Mesenchymal stem cell (in vitro differentiated cells and primary cell): Measurements from ENCODE around the gene ARRB1.

ENCODE experiments used
- DNase-seq: peaks from one replicate; pipeline ENCODE4 v3.0.0-alpha.2; 2013
- H2AFZ ChIP-seq: one replicate; pipeline ENCODE4 v1.6.1; 2013; ENCODE audit warnings: low read depth, mild to moderate bottlenecking, control low read depth, inconsistent platforms, low read length, moderate library complexity
- H2AK5ac ChIP-seq: 2 replicates; pipeline ENCODE4 v1.6.1; 2013; ENCODE audit warnings: low read length, moderate library complexity, mild to moderate bottlenecking, inconsistent platforms; ENCODE audit not compliant: severe bottlenecking
- H2BK120ac ChIP-seq: one replicate; pipeline ENCODE4 v1.6.1; 2013; ENCODE audit warnings: low read depth, mild to moderate bottlenecking, inconsistent platforms, low read length, moderate library complexity
- H2BK12ac ChIP-seq, 2 experiments: one replicate each; pipeline ENCODE4 v1.6.1; 2013; ENCODE audit warnings: inconsistent platforms in 2 of 2, low read length in 2 of 2, mild to moderate bottlenecking in 2 of 2, moderate library complexity in 2 of 2, control low read depth in 1 of 2
- H2BK15ac ChIP-seq: one replicate; pipeline ENCODE4 v1.6.1; 2013; ENCODE audit warnings: mild to moderate bottlenecking, low read depth, inconsistent platforms; ENCODE audit not compliant: poor library complexity, severe bottlenecking
- H2BK5ac ChIP-seq: 2 replicates; pipeline ENCODE4 v1.6.1; 2013; ENCODE audit warnings: low read depth, mild to moderate bottlenecking, low read length, control low read depth, inconsistent platforms; ENCODE audit not compliant: poor library complexity, severe bottlenecking
- H3K14ac ChIP-seq, 2 experiments: one replicate each; pipeline ENCODE4 v1.6.1; 2013; ENCODE audit warnings: inconsistent platforms in 2 of 2, low read length in 2 of 2, control low read depth in 1 of 2, mild to moderate bottlenecking in 1 of 2, moderate library complexity in 1 of 2
- H3K18ac ChIP-seq, 2 experiments: one replicate each; pipeline ENCODE4 v1.6.1; 2013; ENCODE audit warnings: inconsistent platforms in 2 of 2, low read length in 2 of 2, control low read depth in 1 of 2, low read depth in 1 of 2, mild to moderate bottlenecking in 1 of 2
- H3K23ac ChIP-seq, 2 experiments: one replicate each; pipeline ENCODE4 v1.6.1; 2013; ENCODE audit warnings: inconsistent platforms in 2 of 2, low read length in 2 of 2, mild to moderate bottlenecking in 2 of 2, moderate library complexity in 2 of 2, control low read depth in 1 of 2
- H3K27ac ChIP-seq: 2 replicates; pipeline ENCODE4 v1.5.1; 2013; ENCODE audit warnings: mild to moderate bottlenecking, moderate library complexity, low read length, control low read depth, inconsistent platforms; ENCODE audit not compliant: poor library complexity, severe bottlenecking
- H3K27me3 ChIP-seq, 2 experiments: 2 replicates each; pipeline versions ENCODE4 v1.6.1 to v1.7.0; 2013; ENCODE audit warnings: low read length in 2 of 2, mild to moderate bottlenecking in 2 of 2, moderate library complexity in 2 of 2, control low read depth in 1 of 2, inconsistent platforms in 1 of 2; ENCODE audit not compliant: control insufficient read depth in 1 of 2, insufficient read depth in 1 of 2
- H3K36me3 ChIP-seq, 2 experiments: 2 replicates each; pipeline versions ENCODE4 v1.6.1 to v1.7.0; 2013; ENCODE audit warnings: low read length in 2 of 2, control low read depth in 1 of 2, inconsistent platforms in 1 of 2, low read depth in 1 of 2, mild to moderate bottlenecking in 1 of 2; ENCODE audit not compliant: insufficient read depth in 2 of 2, control insufficient read depth in 1 of 2
- H3K4ac ChIP-seq, 2 experiments: one replicate each; pipeline ENCODE4 v1.6.1; 2013; ENCODE audit warnings: inconsistent platforms in 2 of 2, low read length in 2 of 2, mild to moderate bottlenecking in 2 of 2, moderate library complexity in 2 of 2, control low read depth in 1 of 2, low read depth in 1 of 2
- H3K4me1 ChIP-seq: 2 replicates; pipeline ENCODE4 v1.6.1; 2013; ENCODE audit warnings: low read depth, low read length, control low read depth; ENCODE audit not compliant: control insufficient read depth, insufficient read depth
- H3K4me2 ChIP-seq: 2 replicates; pipeline ENCODE4 v1.6.1; 2013; ENCODE audit warnings: low read length, mild to moderate bottlenecking, inconsistent platforms; ENCODE audit not compliant: poor library complexity, severe bottlenecking
- H3K4me3 ChIP-seq, 2 experiments: 2 replicates each; pipeline versions ENCODE4 v1.5.1 to v1.7.0; 2013; ENCODE audit warnings: low read length in 2 of 2, mild to moderate bottlenecking in 2 of 2, control low read depth in 1 of 2, low read depth in 1 of 2; ENCODE audit not compliant: insufficient read depth in 1 of 2
- H3K79me1 ChIP-seq: replicated peaks from 2 replicates; pipeline ENCODE4 v1.6.1; 2013; ENCODE audit warnings: mild to moderate bottlenecking, control low read depth, low read length, inconsistent platforms; ENCODE audit not compliant: poor library complexity, severe bottlenecking
- H3K9ac ChIP-seq: 2 replicates; pipeline ENCODE4 v1.7.0; 2013; ENCODE audit warnings: mild to moderate bottlenecking, low read length, moderate library complexity
- H3K9me3 ChIP-seq: 2 replicates; pipeline ENCODE4 v1.7.0; 2013; ENCODE audit warnings: mild to moderate bottlenecking, low read length; ENCODE audit not compliant: control insufficient read depth
- H4K8ac ChIP-seq: one replicate; pipeline ENCODE4 v1.6.1; 2013; ENCODE audit warnings: inconsistent platforms, mild to moderate bottlenecking, low read length, moderate library complexity
- H4K91ac ChIP-seq: one replicate; pipeline ENCODE4 v1.6.1; 2013; ENCODE audit warnings: mild to moderate bottlenecking, low read length, inconsistent platforms
- WGBS: methylation state at CpG from one replicate; pipeline ENCODE4 v1.1.7; 2013; ENCODE audit warnings: mixed read lengths; 5-methylcytosine and 5-hydroxymethylcytosine counted together

Gene ARRB1

DNA sequence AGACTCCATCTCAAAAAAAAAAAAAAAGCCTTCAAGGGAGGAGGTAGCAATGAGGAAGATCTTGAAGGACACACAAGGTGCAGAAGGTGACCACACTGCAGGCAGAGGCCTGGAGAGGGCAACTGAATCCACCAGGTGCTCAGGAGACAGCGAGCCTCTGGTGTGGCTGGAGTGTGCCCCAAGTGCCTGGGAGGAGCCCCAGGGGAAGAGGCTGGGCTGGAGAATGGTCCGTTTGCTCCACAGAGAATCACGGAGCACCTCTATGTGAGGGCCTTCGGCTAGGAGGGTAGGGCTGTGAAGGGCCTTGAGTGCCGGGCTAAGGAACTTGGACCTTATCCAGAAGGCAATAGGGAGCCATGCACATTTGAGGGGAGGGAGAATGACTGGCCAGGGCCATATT, 50.3 kb downstream of the ARRB1 start:
- no peaks in the 10 kb centered on the region for H3K9me3 ChIP-seq
- H2BK5ac ChIP-seq, result no peak overlapping the region
- H3K4me3 ChIP-seq, result no peak overlapping the region
- peaks cover 11% of the 10 kb centered on the region for H3K4me1 ChIP-seq
- H2BK120ac ChIP-seq, result no peak overlapping the region
- WGBS, result 95% methylated on average over 5 of the region's 5 CpGs
- H3K36me3 ChIP-seq, result peaks cover 2 to 16% of the 10 kb centered on the region in 2 experiments
- H2BK12ac ChIP-seq, result no peak overlapping the region
- peaks cover 40% of the 10 kb centered on the region for H3K79me1 ChIP-seq
- no peak overlapping the region for H3K27ac ChIP-seq
- no peaks in the 10 kb centered on the region for H3K27me3 ChIP-seq
- no peak overlapping the region for H3K18ac ChIP-seq
- no peak overlapping the region for H3K14ac ChIP-seq
- H3K9ac ChIP-seq, result no peak overlapping the region
- H2BK15ac ChIP-seq, result no peak overlapping the region
- H4K91ac ChIP-seq, result no peak overlapping the region
- H4K8ac ChIP-seq, result no peak overlapping the region
- no peak for DNase-seq
- H3K23ac ChIP-seq, result no peak overlapping the region
- H2AFZ ChIP-seq, result no peak overlapping the region
- H3K4ac ChIP-seq, result no peak overlapping the region
- H2AK5ac ChIP-seq, result no peak overlapping the region
- no peak overlapping the region for H3K4me2 ChIP-seq

DNA sequence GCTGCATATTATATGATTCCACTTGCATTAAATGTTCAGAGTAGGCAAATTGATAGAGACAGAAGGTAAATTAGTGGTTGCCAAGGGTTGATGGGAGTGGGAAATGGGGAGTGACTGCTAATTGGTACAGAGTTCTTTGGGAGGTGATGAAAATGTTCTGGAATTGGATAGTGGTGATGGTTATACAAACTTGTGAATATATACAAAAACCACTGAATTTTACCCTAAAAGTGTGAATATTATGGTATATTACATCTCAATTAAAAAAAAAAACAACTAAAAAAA, 52.5 kb downstream of the ARRB1 start:
- Histone ChIP-seq H3K9ac (no peak overlapping the region), H4K8ac (no peak overlapping the region), H3K27ac (no peak overlapping the region), H3K18ac (no peak overlapping the region), H2AK5ac (no peak overlapping the region), H2AFZ (no peak overlapping the region), H3K4ac (no peak overlapping the region), H2BK5ac (no peak overlapping the region), H3K4me1 (peaks cover 8% of the 10 kb centered on the region), H3K79me1 (peaks cover 36% of the 10 kb centered on the region), H3K23ac (no peak overlapping the region), H2BK15ac (no peak overlapping the region), H2BK120ac (no peak overlapping the region), H3K36me3 (peaks cover 6 to 16% of the 10 kb centered on the region in 2 experiments), H3K4me3 (no peak overlapping the region), H3K27me3 (no peaks in the 10 kb centered on the region), H3K4me2 (no peak overlapping the region), H3K9me3 (no peaks in the 10 kb centered on the region), H2BK12ac (no peak overlapping the region), H4K91ac (no peak overlapping the region), H3K14ac (no peak overlapping the region)
- no peak for DNase-seq

DNA sequence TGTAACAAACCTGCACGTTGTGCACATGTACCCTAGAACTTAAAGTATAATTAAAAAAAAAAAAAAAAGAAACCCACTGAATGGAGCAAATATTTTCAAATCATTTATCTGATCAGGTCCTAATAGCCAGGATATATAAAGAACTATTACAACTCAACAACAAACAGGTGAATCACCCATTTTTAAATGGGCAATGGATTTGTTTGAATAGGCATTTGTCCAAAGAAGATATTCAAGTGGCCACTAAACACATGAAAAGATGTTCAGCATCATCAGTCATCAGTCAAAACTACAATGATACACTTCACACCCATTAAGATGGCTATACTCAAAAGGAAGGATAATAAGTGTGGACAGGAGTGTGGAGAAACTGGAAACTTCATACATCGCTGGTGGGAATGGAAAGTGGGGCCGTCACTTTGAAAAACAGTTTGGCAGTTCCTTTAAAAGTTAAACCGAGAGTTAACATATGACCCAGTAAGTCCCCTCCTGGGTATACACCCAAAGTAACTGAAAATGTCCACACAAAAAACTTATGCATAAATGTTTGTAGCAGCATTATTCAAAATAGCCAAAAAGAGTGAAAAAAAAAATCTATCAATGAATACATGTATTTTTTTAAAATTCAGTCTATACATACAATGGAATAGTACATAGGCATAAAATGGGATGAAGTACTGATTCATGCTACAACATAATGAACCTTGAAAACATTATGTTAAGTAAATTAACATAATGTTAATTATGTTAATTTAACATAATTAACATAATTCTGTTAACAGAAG, 53.1 kb downstream of the ARRB1 start:
- Histone ChIP-seq H2BK120ac (no peak overlapping the region), H3K18ac (no peak overlapping the region), H2AFZ (no peak overlapping the region), H2BK12ac (no peak overlapping the region), H3K4me3 (no peak overlapping the region), H2AK5ac (no peak overlapping the region), H3K9ac (no peak overlapping the region), H3K14ac (no peak overlapping the region), H3K4ac (no peak overlapping the region), H3K9me3 (no peaks in the 10 kb centered on the region), H4K8ac (no peak overlapping the region), H3K27ac (no peak overlapping the region), H3K4me2 (no peak overlapping the region), H3K4me1 (peaks cover 3% of the 10 kb centered on the region), H3K79me1 (peaks cover 34% of the 10 kb centered on the region), H2BK15ac (no peak overlapping the region), H3K27me3 (no peaks in the 10 kb centered on the region), H3K36me3 (peaks cover 6 to 10% of the 10 kb centered on the region in 2 experiments), H4K91ac (no peak overlapping the region), H3K23ac (no peak overlapping the region), H2BK5ac (no peak overlapping the region)
- WGBS, result 100% methylated on average over 1 of the region's 4 CpGs
- DNase-seq, result no peak

DNA sequence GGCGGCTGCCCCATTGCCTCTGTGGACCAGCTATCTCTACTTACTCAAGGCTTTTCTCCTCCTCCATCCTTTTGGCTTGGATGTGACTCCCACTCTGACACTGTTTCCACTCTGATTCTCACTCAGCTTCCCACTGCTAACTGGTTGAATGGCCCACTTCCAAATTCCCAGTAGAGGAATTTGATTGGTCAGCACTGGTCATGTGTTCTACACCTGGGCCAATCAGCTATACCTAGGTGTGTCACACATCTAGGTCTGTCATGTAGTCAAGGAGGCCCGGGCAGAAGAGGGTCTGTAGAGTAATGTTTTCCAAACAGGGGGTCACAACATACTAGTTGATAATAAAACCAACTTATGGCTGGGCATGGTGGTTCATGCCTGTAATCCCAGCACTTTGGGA, 57.6 kb downstream of the ARRB1 start:
- Histone ChIP-seq H3K23ac (no peak overlapping the region), H3K4ac (no peak overlapping the region), H3K79me1 (peaks cover 24% of the 10 kb centered on the region), H2BK120ac (no peak overlapping the region), H3K9me3 (no peaks in the 10 kb centered on the region), H3K27ac (no peak overlapping the region), H4K8ac (no peak overlapping the region), H3K4me1 (no peaks in the 10 kb centered on the region), H3K4me3 (no peak overlapping the region), H2AK5ac (no peak overlapping the region), H3K4me2 (no peak overlapping the region), H3K27me3 (no peaks in the 10 kb centered on the region), H3K14ac (no peak overlapping the region), H2AFZ (no peak overlapping the region), H2BK5ac (no peak overlapping the region), H3K18ac (no peak overlapping the region), H4K91ac (no peak overlapping the region), H3K9ac (no peak overlapping the region), H2BK15ac (no peak overlapping the region), H3K36me3 (peaks cover 6 to 15% of the 10 kb centered on the region in 2 experiments), H2BK12ac (no peak overlapping the region)
- no peak for DNase-seq
- WGBS, result 100% methylated on average over 2 of the region's 2 CpGs
